ENCODE measurements around the gene ITPR3. TPM values are rescaled to one million over a fixed set of nuclear protein-coding genes. Genes with fewer than 3 reads are reported as not detected.

The ITPR3 gene
- total and polyA plus RNA-seq, 5 donors from 2014 or later, result 1.3 to 54.5 (median 2.2) TPM

GRCh38 chr6:33586108-33586640 is 34.9 kb upstream of the ITPR3 start:
- H3K4me3 ChIP-seq (ENCODE audit: low read depth, low read length), result no peak overlapping the region
- no peak for DNase-seq
- no peak overlapping the region for H3K27ac ChIP-seq (ENCODE audit: insufficient read depth, low read length, poor library complexity, severe bottlenecking)

DNA sequence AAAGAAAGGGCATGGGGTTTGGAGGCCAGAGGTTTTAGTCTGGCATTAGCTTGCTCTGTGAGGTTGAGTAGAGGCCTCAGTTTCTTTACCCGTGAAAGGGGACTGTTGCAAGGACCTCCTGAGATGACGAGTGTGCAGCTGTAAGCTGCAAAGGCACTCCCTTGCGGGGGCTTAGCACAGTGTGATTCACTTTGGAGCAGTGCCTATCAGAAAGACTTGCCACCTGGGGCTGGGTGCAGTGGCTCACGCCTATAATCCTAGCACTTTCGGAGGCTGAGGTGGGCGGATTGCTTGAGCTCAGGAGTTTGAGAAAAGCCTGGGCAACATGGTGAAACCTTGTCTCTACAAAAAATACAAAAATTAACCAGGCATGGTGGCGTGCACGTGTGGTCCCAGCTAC is 33.6 kb upstream of the ITPR3 start:
- Mint-ChIP-seq H3K4me3 (no peak overlapping the region), H3K9me3 (no peaks in the 10 kb centered on the region), H3K27me3 (peaks cover 4% of the 10 kb centered on the region), H3K27ac (no peak overlapping the region), H3K36me3 (no peaks in the 10 kb centered on the region), H3K4me1 (peaks cover 5 to 23% (median 11%) of the 10 kb centered on the region in 4 donors)
- no peaks in the 10 kb centered on the region for H3K27me3 ChIP-seq (ENCODE audit: control insufficient read depth, insufficient read depth, low read length)
- peaks cover 15% of the 10 kb centered on the region for H3K4me1 ChIP-seq (ENCODE audit: control insufficient read depth, insufficient read depth, low read length, poor library complexity, severe bottlenecking)
- H3K27ac ChIP-seq (ENCODE audit: insufficient read depth, low read length, poor library complexity, severe bottlenecking), result no peak overlapping the region
- no peaks in the 10 kb centered on the region for H3K36me3 ChIP-seq (ENCODE audit: control insufficient read depth, insufficient read depth, low read length)
- no peak overlapping the region for H3K4me3 ChIP-seq (ENCODE audit: low read depth, low read length)
- no peaks in the 10 kb centered on the region for H3K9me3 ChIP-seq (ENCODE audit: control insufficient read depth in 2 of 2, low read length in 2 of 2)
- no peak for ATAC-seq (ENCODE audit: low read depth in 2 of 2)
- DNase-seq, result no peak

More at GRCh38 chr6:33586108-33586640, 34.9 kb upstream of the ITPR3 start:
- ATAC-seq (ENCODE audit: low read depth in 2 of 2), result no peak
- Mint-ChIP-seq H3K36me3 (no peaks in the 10 kb centered on the region), H3K4me1 (peaks cover 0 to 18% (median 7%) of the 10 kb centered on the region in 4 donors), H3K4me3 (peak overlapping the region in 3 of 4 donors; percentile 21 to 84 (median 41)), H3K9me3 (no peaks in the 10 kb centered on the region), H3K27ac (peak overlapping the region; percentile 89 to 94 (median 93)), H3K27me3 (peaks cover 4% of the 10 kb centered on the region)
- Histone ChIP-seq H3K36me3 (ENCODE audit: control insufficient read depth, insufficient read depth, low read length) (no peaks in the 10 kb centered on the region), H3K9me3 (ENCODE audit: control insufficient read depth in 2 of 2, low read length in 2 of 2) (no peaks in the 10 kb centered on the region), H3K27me3 (ENCODE audit: control insufficient read depth, insufficient read depth, low read length) (no peaks in the 10 kb centered on the region), H3K4me1 (ENCODE audit: control insufficient read depth, insufficient read depth, low read length, poor library complexity, severe bottlenecking) (peaks cover 13% of the 10 kb centered on the region)

DNA sequence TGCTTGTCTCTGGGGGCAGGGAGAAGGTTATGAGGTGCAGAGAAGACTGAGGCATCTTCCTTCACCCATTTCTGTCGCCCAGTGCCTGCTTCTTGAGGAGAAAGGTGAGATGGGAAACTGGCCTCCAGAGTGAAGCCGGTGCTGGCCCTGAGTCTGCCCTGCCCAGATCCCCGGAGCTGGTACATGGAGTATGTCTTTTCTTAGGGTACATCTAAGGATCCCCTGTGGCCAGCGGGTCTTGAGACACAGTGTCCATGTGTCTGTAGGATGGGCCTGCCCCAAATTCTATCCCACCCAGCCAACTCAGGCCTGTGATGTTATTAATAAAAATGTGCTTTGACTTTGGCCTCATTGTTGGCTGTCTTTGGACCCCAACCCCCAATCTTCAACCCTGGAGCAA is 32.2 kb upstream of the ITPR3 start:
- H3K9me3 Mint-ChIP-seq, result no peaks in the 10 kb centered on the region
- no peaks in the 10 kb centered on the region for H3K27me3 ChIP-seq (ENCODE audit: control insufficient read depth, insufficient read depth, low read length)
- ATAC-seq (ENCODE audit: low read depth in 2 of 2) (no peak), DNase-seq (no peak)
- H3K4me1 Mint-ChIP-seq, result peaks cover 9 to 32% (median 18%) of the 10 kb centered on the region in 4 donors
- H3K4me3 Mint-ChIP-seq, result no peak overlapping the region
- H3K4me3 ChIP-seq (ENCODE audit: low read depth, low read length), result no peak overlapping the region
- H3K27ac Mint-ChIP-seq, result no peak overlapping the region
- no peaks in the 10 kb centered on the region for H3K36me3 Mint-ChIP-seq
- H3K36me3 ChIP-seq (ENCODE audit: control insufficient read depth, insufficient read depth, low read length), result no peaks in the 10 kb centered on the region
- peaks cover 4% of the 10 kb centered on the region for H3K27me3 Mint-ChIP-seq
- H3K4me1 ChIP-seq (ENCODE audit: control insufficient read depth, insufficient read depth, low read length, poor library complexity, severe bottlenecking), result peaks cover 27% of the 10 kb centered on the region
- no peaks in the 10 kb centered on the region for H3K9me3 ChIP-seq (ENCODE audit: control insufficient read depth in 2 of 2, low read length in 2 of 2)
- H3K27ac ChIP-seq (ENCODE audit: insufficient read depth, low read length, poor library complexity, severe bottlenecking), result no peak overlapping the region

- no peak overlapping the region for H3K4me3 ChIP-seq (ENCODE audit: low read depth, low read length)
- no peak overlapping the region for H3K27ac ChIP-seq (ENCODE audit: insufficient read depth, low read length, poor library complexity, severe bottlenecking)
- DNase-seq, result no peak
- no peaks in the 10 kb centered on the region for H3K9me3 ChIP-seq (ENCODE audit: control insufficient read depth in 2 of 2, low read length in 2 of 2)
- Mint-ChIP-seq H3K4me1 (peaks cover 9 to 32% (median 18%) of the 10 kb centered on the region in 4 donors), H3K27me3 (peaks cover 4% of the 10 kb centered on the region), H3K4me3 (no peak overlapping the region), H3K9me3 (no peaks in the 10 kb centered on the region), H3K27ac (no peak overlapping the region), H3K36me3 (no peaks in the 10 kb centered on the region)
- no peak for ATAC-seq (ENCODE audit: low read depth in 2 of 2)
- no peaks in the 10 kb centered on the region for H3K27me3 ChIP-seq (ENCODE audit: control insufficient read depth, insufficient read depth, low read length)
- peaks cover 27% of the 10 kb centered on the region for H3K4me1 ChIP-seq (ENCODE audit: control insufficient read depth, insufficient read depth, low read length, poor library complexity, severe bottlenecking)
- no peaks in the 10 kb centered on the region for H3K36me3 ChIP-seq (ENCODE audit: control insufficient read depth, insufficient read depth, low read length)
Measured at GRCh38 chr6:33589392-33589730, 31.8 kb upstream of the ITPR3 start.

GRCh38 chr6:33589731-33590530 is 31.2 kb upstream of the ITPR3 start:
- H3K9me3 ChIP-seq (ENCODE audit: control insufficient read depth in 2 of 2, low read length in 2 of 2), result no peaks in the 10 kb centered on the region
- ATAC-seq (ENCODE audit: low read depth in 2 of 2) (no peak), DNase-seq (peak in 1 of 3 donors; percentile 51)
- H3K27me3 ChIP-seq (ENCODE audit: control insufficient read depth, insufficient read depth, low read length), result no peaks in the 10 kb centered on the region
- H3K9me3 Mint-ChIP-seq, result no peaks in the 10 kb centered on the region
- H3K27ac Mint-ChIP-seq, result no peak overlapping the region
- H3K36me3 ChIP-seq (ENCODE audit: control insufficient read depth, insufficient read depth, low read length), result no peaks in the 10 kb centered on the region
- no peak overlapping the region for H3K4me3 ChIP-seq (ENCODE audit: low read depth, low read length)
- peaks cover 4% of the 10 kb centered on the region for H3K27me3 Mint-ChIP-seq
- H3K4me1 ChIP-seq (ENCODE audit: control insufficient read depth, insufficient read depth, low read length, poor library complexity, severe bottlenecking), result peaks cover 27% of the 10 kb centered on the region
- H3K36me3 Mint-ChIP-seq, result no peaks in the 10 kb centered on the region
- no peak overlapping the region for H3K27ac ChIP-seq (ENCODE audit: insufficient read depth, low read length, poor library complexity, severe bottlenecking)
- peaks cover 9 to 28% (median 18%) of the 10 kb centered on the region in 4 donors for H3K4me1 Mint-ChIP-seq
- no peak overlapping the region for H3K4me3 Mint-ChIP-seq

DNA sequence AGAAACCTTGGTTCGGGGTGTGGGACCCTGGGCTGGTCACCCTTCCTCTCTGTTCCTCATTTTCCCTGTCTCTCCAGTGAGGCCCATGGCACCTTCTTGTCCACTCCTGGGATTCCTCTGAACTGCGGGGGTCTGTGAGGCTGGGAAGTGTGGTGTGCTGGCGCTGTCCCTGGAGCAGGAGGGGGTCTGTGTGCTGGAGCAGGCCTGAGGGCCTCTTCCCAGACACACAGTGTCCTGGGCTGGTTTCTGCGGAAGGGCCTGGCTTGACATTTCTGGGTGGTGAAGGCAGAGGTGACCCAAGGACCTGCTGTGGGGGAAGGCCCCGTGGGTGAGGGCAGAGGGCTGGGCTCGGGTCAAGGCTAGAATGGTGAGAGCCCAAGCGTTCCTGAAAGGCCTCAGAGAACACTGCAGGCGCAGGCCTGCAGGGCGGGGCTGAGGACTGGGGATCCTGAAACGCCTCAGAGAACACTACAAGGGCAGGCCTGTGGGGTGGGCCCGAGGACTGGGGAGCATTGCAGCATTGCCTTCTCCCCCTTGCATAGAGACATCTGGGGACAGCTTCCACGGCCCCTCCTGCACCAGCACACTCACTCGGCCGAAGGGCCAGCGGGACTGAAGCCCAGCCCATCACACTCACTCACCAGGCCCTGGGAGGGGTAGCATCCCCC is 30.5 kb upstream of the ITPR3 start:
- DNase-seq (no peak), ATAC-seq (ENCODE audit: low read depth in 2 of 2) (no peak)
- no peak overlapping the region for H3K4me3 ChIP-seq (ENCODE audit: low read depth, low read length)
- Mint-ChIP-seq H3K27me3 (peaks cover 4% of the 10 kb centered on the region), H3K36me3 (no peaks in the 10 kb centered on the region), H3K27ac (peak overlapping the region in 2 of 3 donors; percentile 14 to 44), H3K9me3 (no peaks in the 10 kb centered on the region), H3K4me1 (peaks cover 7 to 23% (median 15%) of the 10 kb centered on the region in 4 donors), H3K4me3 (peak overlapping the region in 2 of 4 donors; percentile 43 to 61)
- H3K27me3 ChIP-seq (ENCODE audit: control insufficient read depth, insufficient read depth, low read length), result no peaks in the 10 kb centered on the region
- peaks cover 19% of the 10 kb centered on the region for H3K4me1 ChIP-seq (ENCODE audit: control insufficient read depth, insufficient read depth, low read length, poor library complexity, severe bottlenecking)
- H3K9me3 ChIP-seq (ENCODE audit: control insufficient read depth in 2 of 2, low read length in 2 of 2), result no peaks in the 10 kb centered on the region
- no peak overlapping the region for H3K27ac ChIP-seq (ENCODE audit: insufficient read depth, low read length, poor library complexity, severe bottlenecking)
- no peaks in the 10 kb centered on the region for H3K36me3 ChIP-seq (ENCODE audit: control insufficient read depth, insufficient read depth, low read length)

- H3K4me3 ChIP-seq (ENCODE audit: low read depth, low read length), result no peak overlapping the region
- no peak for ATAC-seq (ENCODE audit: low read depth in 2 of 2)
- no peaks in the 10 kb centered on the region for H3K9me3 ChIP-seq (ENCODE audit: control insufficient read depth in 2 of 2, low read length in 2 of 2)
- peaks cover 14% of the 10 kb centered on the region for H3K4me1 ChIP-seq (ENCODE audit: control insufficient read depth, insufficient read depth, low read length, poor library complexity, severe bottlenecking)
- H3K27me3 ChIP-seq (ENCODE audit: control insufficient read depth, insufficient read depth, low read length), result no peaks in the 10 kb centered on the region
- peak overlapping the region; percentile 22 to 83 (median 67) for H3K4me3 Mint-ChIP-seq
- no peak overlapping the region for H3K27ac ChIP-seq (ENCODE audit: insufficient read depth, low read length, poor library complexity, severe bottlenecking)
- DNase-seq, result no peak
- H3K9me3 Mint-ChIP-seq, result no peaks in the 10 kb centered on the region
- H3K27ac Mint-ChIP-seq, result peak overlapping the region in 2 of 3 donors; percentile 25 to 44
- H3K27me3 Mint-ChIP-seq, result peaks cover 4% of the 10 kb centered on the region
- no peaks in the 10 kb centered on the region for H3K36me3 ChIP-seq (ENCODE audit: control insufficient read depth, insufficient read depth, low read length)
- H3K4me1 Mint-ChIP-seq, result peaks cover 5 to 18% (median 13%) of the 10 kb centered on the region in 4 donors
- no peaks in the 10 kb centered on the region for H3K36me3 Mint-ChIP-seq
Measured at GRCh38 chr6:33591424-33592032, 29.6 kb upstream of the ITPR3 start.

Measured in CD4-positive, CD25-positive, alpha-beta regulatory T cell (primary cell).